IMR-90 (cell line): Measurements from ENCODE around the gene TNN.

Experiments
- BHLHE40 ChIP-seq: fragments of 150-350 bp; IDR thresholded peaks from 2 replicates; pipeline ENCODE4 v1.6.1; 2016; ENCODE audit warnings: mild to moderate bottlenecking, low read depth, low read length
- CEBPB ChIP-seq: IDR thresholded peaks from 2 replicates; pipeline ENCODE4 v1.6.1; 2012; ENCODE audit warnings: low read depth, low read length, improper control_type of control experiment
- CHD1 ChIP-seq: IDR thresholded peaks from 2 replicates; pipeline ENCODE4 v1.6.1; 2012; ENCODE audit warnings: low read depth, low read length, improper control_type of control experiment
- CTCF ChIP-seq: conservative IDR thresholded peaks from 2 replicates; pipeline ENCODE4 v1.5.1; 2012; ENCODE audit warnings: mild to moderate bottlenecking, low read depth, low read length, improper control_type of control experiment
- ELK1 ChIP-seq: fragments of 150-350 bp; IDR thresholded peaks from 2 replicates; pipeline ENCODE4 v1.6.1; 2016; ENCODE audit warnings: low read depth, mild to moderate bottlenecking, low read length, moderate library complexity, borderline replicate concordance
- MXI1 ChIP-seq: IDR thresholded peaks from 2 replicates; pipeline ENCODE4 v1.6.1; 2012; ENCODE audit warnings: low read depth, mild to moderate bottlenecking, low read length, moderate library complexity, borderline replicate concordance
- POLR2A ChIP-seq: IDR thresholded peaks from 2 replicates; pipeline ENCODE4 v1.6.1; 2012; ENCODE audit warnings: mild to moderate bottlenecking, low read depth, low read length
- RAD21 ChIP-seq: IDR thresholded peaks from 2 replicates; pipeline ENCODE4 v1.6.1; 2012; ENCODE audit warnings: low read length, improper control_type of control experiment
- RCOR1 ChIP-seq: IDR thresholded peaks from 2 replicates; pipeline ENCODE4 v1.6.1; 2012; ENCODE audit warnings: mild to moderate bottlenecking, low read length, improper control_type of control experiment; ENCODE audit not compliant: insufficient replicate concordance
- RFX5 ChIP-seq: IDR thresholded peaks from 2 replicates; pipeline ENCODE4 v1.8.0; 2012; ENCODE audit warnings: low read depth, mild to moderate bottlenecking, low read length, moderate library complexity
- USF2 ChIP-seq: fragments of 150-350 bp; IDR thresholded peaks from 2 replicates; pipeline ENCODE4 v1.6.1; 2017; ENCODE audit warnings: mild to moderate bottlenecking, antibody characterized with exemption, low read length, low read depth

- TF ChIP-seq RFX5 (no peak), CTCF (no peak), POLR2A (no peak), RAD21 (no peak), MXI1 (no peak), RCOR1 (no peak), ELK1 (no peak), CHD1 (no peak), CEBPB (no peak), BHLHE40 (no peak), USF2 (no peak)
Observed at GRCh38 chr1:175019524-175019923, 48.1 kb upstream of the TNN start.
